ENCODE results near the gene KCNB1. TPM values are rescaled to one million over a fixed set of nuclear protein-coding genes. Genes with fewer than 3 reads are reported as not detected.

The KCNB1 gene
- total RNA-seq, 2 donors from 2014 or later, result 2.8 to 16.1 TPM

DNA sequence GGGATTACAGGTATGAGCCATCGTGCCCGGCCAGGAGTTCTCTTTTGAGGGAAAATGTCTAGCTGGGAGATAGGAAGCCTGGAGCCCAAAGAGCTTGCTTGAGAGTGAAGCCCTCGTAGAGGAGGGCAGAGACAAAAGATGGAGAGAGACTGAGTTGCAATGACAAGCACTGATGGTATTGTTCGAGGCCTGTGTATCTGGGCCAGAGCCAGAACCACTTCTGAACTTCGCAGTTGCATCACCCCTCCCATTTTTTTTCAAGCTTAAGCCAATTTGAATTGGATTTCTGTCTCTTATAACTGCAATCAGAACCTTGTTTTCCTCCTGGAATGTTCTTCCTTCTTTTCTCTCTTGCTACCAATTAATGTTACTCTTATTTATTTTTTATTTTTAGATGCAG lies 83.1 kb downstream of the KCNB1 start:
- TF ChIP-seq POLR2AphosphoS5 (IDR thresholded peaks at IDR 0.05), result no peak
- TF ChIP-seq POLR2A (IDR thresholded peaks at IDR 0.05), result no peak
- TF ChIP-seq, protein P1, sequence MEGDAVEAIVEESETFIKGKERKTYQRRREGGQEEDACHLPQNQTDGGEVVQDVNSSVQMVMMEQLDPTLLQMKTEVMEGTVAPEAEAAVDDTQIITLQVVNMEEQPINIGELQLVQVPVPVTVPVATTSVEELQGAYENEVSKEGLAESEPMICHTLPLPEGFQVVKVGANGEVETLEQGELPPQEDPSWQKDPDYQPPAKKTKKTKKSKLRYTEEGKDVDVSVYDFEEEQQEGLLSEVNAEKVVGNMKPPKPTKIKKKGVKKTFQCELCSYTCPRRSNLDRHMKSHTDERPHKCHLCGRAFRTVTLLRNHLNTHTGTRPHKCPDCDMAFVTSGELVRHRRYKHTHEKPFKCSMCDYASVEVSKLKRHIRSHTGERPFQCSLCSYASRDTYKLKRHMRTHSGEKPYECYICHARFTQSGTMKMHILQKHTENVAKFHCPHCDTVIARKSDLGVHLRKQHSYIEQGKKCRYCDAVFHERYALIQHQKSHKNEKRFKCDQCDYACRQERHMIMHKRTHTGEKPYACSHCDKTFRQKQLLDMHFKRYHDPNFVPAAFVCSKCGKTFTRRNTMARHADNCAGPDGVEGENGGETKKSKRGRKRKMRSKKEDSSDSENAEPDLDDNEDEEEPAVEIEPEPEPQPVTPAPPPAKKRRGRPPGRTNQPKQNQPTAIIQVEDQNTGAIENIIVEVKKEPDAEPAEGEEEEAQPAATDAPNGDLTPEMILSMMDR (IDR thresholded peaks at IDR 0.05), result no peak
- Histone ChIP-seq H3K4me1 (replicated peaks) (no peaks in the 10 kb centered on the region), H3K27me3 (replicated peaks; ENCODE audit: insufficient read depth) (no peaks in the 10 kb centered on the region), H3K4me3 (no peak overlapping the region), H3K27ac (peak overlapping the region; percentile 50 to 71), H3K36me3 (no peaks in the 10 kb centered on the region), H3K9me3 (no peaks in the 10 kb centered on the region)
- 46% methylated on average over 5 of the region's 5 CpGs for WGBS
- intact Hi-C loops (cut with DNase I), result no loop called here
- no peak for DNase-seq (ENCODE audit: low spot score)

DNA sequence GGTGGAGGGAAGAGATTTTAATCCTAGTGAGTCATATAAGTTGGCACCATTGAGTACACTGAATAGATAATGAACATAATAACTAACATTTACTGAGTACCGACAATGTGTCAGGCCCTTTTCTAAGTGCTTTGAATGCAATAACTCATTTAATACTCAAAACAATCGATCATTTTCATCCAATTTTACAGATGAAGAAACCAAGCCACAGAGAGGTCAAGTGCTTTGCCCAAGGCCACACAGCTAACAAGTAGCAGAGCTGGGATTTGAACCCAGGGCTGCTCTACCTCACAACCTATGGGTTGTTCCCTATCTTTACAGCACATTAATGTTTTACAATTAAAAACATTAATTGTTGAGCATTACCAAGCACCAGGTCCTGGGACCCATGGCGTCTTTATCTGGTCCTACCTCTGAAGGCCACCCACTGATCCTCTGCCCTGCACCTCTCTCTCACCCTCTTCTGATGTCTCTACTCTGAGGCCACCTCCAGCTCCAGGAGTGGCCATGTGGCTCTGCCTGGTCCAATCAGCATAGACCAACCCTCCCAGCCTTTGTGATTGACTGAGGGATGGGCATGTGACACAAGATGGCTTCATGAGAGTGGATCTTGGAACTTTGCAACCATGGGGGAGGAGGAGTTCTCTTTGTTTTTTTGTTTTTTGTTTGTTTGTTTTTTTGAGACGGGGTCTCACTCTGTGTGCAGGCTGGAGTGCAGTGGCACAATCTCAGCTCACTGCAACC lies 83.9 kb downstream of the KCNB1 start:
- no peak for TF ChIP-seq POLR2AphosphoS5 (IDR thresholded peaks at IDR 0.05)
- no peak for TF ChIP-seq POLR2A (IDR thresholded peaks at IDR 0.05)
- TF ChIP-seq, protein P1 (IDR thresholded peaks at IDR 0.05), result no peak
- Histone ChIP-seq H3K27me3 (replicated peaks; ENCODE audit: insufficient read depth) (no peaks in the 10 kb centered on the region), H3K27ac (peak overlapping the region; percentile 50 to 71), H3K4me1 (replicated peaks) (no peaks in the 10 kb centered on the region), H3K9me3 (no peaks in the 10 kb centered on the region), H3K4me3 (no peak overlapping the region), H3K36me3 (no peaks in the 10 kb centered on the region)
- intact Hi-C loops (cut with DNase I), result no loop called here
- DNase-seq (ENCODE audit: low spot score), result no peak
- 85% methylated on average over 4 of the region's 4 CpGs for WGBS

DNA sequence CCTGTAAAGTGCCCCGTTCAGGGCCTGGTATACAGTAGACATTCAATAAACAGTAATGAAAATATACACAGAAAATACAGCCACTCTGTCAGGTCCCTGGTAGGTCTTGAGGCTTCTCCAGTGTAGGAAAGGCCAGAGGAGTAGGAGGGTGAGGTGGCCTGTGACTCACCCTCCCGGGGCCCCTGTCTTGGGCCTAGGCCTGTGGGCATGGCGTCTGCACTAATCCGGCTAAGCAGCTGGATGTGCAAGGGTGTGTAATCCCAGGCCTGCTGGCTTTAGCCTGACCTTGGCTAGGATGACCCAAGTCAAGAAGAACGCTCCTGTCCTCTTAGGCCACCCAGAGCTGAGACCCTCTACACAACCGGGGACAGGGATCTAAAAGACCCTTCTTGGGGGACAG lies 84.9 kb downstream of the KCNB1 start:
- WGBS, result 65% methylated on average over 6 of the region's 6 CpGs
- H3K27ac ChIP-seq, result peak overlapping the region; percentile 25 to 43
- intact Hi-C loops (cut with DNase I), result no loop called here

DNA sequence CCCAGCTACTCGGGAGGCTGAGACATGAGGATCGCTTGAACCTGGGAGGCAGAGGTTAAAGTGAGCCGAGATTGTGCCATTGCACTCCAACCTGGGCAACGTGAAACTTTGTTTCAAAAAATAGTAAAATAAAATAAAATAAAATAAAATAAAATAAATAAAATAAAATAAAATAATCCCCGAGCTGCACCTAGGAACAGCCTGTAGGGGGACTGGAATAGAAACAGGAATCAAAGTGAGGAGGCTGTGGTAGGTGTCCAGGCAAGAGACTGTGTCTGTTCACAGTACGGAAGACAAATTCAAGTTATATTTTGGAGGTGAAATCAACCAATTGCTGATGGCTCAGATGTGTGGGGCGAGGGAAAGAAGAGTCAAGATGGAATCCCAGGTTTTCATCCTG lies 86.2 kb downstream of the KCNB1 start:
- intact Hi-C loops (cut with DNase I), result no loop called here
- H3K9me3 ChIP-seq, result no peaks in the 10 kb centered on the region
- H3K27ac ChIP-seq, result peak overlapping the region; percentile 54 to 64
- no peak for TF ChIP-seq POLR2AphosphoS5 (IDR thresholded peaks at IDR 0.05)
- TF ChIP-seq, protein P1 (IDR thresholded peaks at IDR 0.05), result no peak
- TF ChIP-seq POLR2A (IDR thresholded peaks at IDR 0.05), result no peak
- no peak for DNase-seq (ENCODE audit: low spot score)
- H3K27me3 ChIP-seq (replicated peaks; ENCODE audit: insufficient read depth), result no peaks in the 10 kb centered on the region
- H3K4me3 ChIP-seq, result no peak overlapping the region
- 91% methylated on average over 7 of the region's 7 CpGs for WGBS
- H3K36me3 ChIP-seq, result no peaks in the 10 kb centered on the region
- H3K4me1 ChIP-seq (replicated peaks), result no peaks in the 10 kb centered on the region

More for the DNA sequence above, 84.9 kb downstream of the KCNB1 start:
- H3K36me3 ChIP-seq, result no peaks in the 10 kb centered on the region
- no peak for DNase-seq (ENCODE audit: low spot score)
- no peaks in the 10 kb centered on the region for H3K4me1 ChIP-seq (replicated peaks)
- no peaks in the 10 kb centered on the region for H3K9me3 ChIP-seq
- no peak overlapping the region for H3K4me3 ChIP-seq
- no peaks in the 10 kb centered on the region for H3K27me3 ChIP-seq (replicated peaks; ENCODE audit: insufficient read depth)
- TF ChIP-seq POLR2A (IDR thresholded peaks at IDR 0.05) (no peak), POLR2AphosphoS5 (IDR thresholded peaks at IDR 0.05) (no peak)
- TF ChIP-seq, protein P1 (IDR thresholded peaks at IDR 0.05), result no peak

DNA sequence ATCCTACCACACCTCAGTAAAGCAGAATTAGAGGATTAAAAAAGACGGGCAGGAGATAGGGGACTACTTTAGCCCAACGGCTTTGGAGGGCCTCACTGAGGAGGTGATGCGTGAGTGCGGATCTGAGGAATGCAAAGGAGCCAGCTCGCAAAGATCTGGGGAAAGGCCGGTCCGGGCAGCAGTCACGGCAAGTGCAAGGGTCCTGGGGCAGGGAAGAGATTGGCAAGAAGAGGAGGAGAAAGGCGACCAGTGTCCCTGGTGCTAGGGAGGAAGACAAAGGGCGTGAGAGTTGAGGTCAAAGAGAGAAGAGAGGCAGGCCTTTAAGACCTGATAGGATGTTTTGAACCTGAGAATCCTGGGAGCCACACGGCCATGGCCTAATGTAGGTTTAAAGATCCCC lies 86.8 kb downstream of the KCNB1 start:
- no peaks in the 10 kb centered on the region for H3K9me3 ChIP-seq
- H3K4me1 ChIP-seq (replicated peaks), result no peaks in the 10 kb centered on the region
- no peak for DNase-seq (ENCODE audit: low spot score)
- TF ChIP-seq POLR2AphosphoS5 (IDR thresholded peaks at IDR 0.05), result no peak
- TF ChIP-seq POLR2A (IDR thresholded peaks at IDR 0.05), result no peak
- TF ChIP-seq, protein P1 (IDR thresholded peaks at IDR 0.05), result no peak
- no peaks in the 10 kb centered on the region for H3K27me3 ChIP-seq (replicated peaks; ENCODE audit: insufficient read depth)
- no peaks in the 10 kb centered on the region for H3K36me3 ChIP-seq
- H3K27ac ChIP-seq, result peak overlapping the region; percentile 54 to 64
- intact Hi-C loops (cut with DNase I), result loop anchor here (2.0 kb wide), 1 partner anchor 51 kb away; no protein-coding TSS in a partner anchor
- WGBS, result 66% methylated on average over 11 of the region's 11 CpGs
- no peak overlapping the region for H3K4me3 ChIP-seq

All from prostate gland (tissue), 2 donors.